Esophagus (tissue), 2 donors: Measurements from ENCODE around the gene TTC28. TPM values are rescaled to one million over a fixed set of nuclear protein-coding genes. Genes with fewer than 3 reads are reported as not detected.

Source experiments
- H3K27ac ChIP-seq, 2 donors: one replicate each; pipeline ENCODE4 v1.5.1; 2013; ENCODE audit warnings: low read depth in 2 of 2, mild to moderate bottlenecking in 2 of 2, inconsistent platforms in 1 of 2, low read length in 1 of 2, moderate library complexity in 1 of 2
- H3K27me3 ChIP-seq, 2 donors: one replicate each; pipeline ENCODE4 v1.6.1; 2013; ENCODE audit warnings: low read length in 2 of 2, control low read depth in 1 of 2, mild to moderate bottlenecking in 1 of 2; ENCODE audit not compliant: insufficient read depth in 2 of 2, control insufficient read depth in 1 of 2
- H3K36me3 ChIP-seq, 2 donors: one replicate each; pipeline ENCODE4 v1.6.1; 2013; ENCODE audit warnings: low read length in 1 of 2; ENCODE audit not compliant: control insufficient read depth in 2 of 2, insufficient read depth in 2 of 2
- H3K4me1 ChIP-seq, 2 donors: one replicate each; pipeline ENCODE4 v1.6.1; 2013; ENCODE audit warnings: low read length in 1 of 2; ENCODE audit not compliant: control insufficient read depth in 2 of 2, insufficient read depth in 2 of 2
- H3K4me3 ChIP-seq, 2 donors: one replicate each; pipeline ENCODE4 v1.5.1; 2013; ENCODE audit warnings: low read length in 2 of 2, mild to moderate bottlenecking in 2 of 2, low read depth in 1 of 2, moderate library complexity in 1 of 2
- H3K9me3 ChIP-seq, 2 donors: one replicate each; pipeline ENCODE4 v1.6.1; 2013; ENCODE audit warnings: mild to moderate bottlenecking in 2 of 2, low read depth in 1 of 2, low read length in 1 of 2, moderate library complexity in 1 of 2; ENCODE audit not compliant: control insufficient read depth in 2 of 2, insufficient read depth in 1 of 2
- WGBS, 2 donors: extraction: QIAGEN DNeasy Blood & Tissue Kit; methylation state at CpG; one replicate each; pipeline ENCODE4 v1.1.7; 2013; 5-methylcytosine and 5-hydroxymethylcytosine counted together
- polyA plus RNA-seq, 2 donors: library from polyadenylated mRNA; stranded (reverse); fragments of 200-250 nt; gene quantifications; one replicate each; pipeline ENCODE4 v1.2.3, GENCODE V29; 2013
- donor health status: healthy with polysubstance abuse.
- donor health status: Bipolar disorder and iron deficiency.

Gene TTC28
- polyA plus RNA-seq, 2 donors: 1.4 to 2.6 TPM

DNA sequence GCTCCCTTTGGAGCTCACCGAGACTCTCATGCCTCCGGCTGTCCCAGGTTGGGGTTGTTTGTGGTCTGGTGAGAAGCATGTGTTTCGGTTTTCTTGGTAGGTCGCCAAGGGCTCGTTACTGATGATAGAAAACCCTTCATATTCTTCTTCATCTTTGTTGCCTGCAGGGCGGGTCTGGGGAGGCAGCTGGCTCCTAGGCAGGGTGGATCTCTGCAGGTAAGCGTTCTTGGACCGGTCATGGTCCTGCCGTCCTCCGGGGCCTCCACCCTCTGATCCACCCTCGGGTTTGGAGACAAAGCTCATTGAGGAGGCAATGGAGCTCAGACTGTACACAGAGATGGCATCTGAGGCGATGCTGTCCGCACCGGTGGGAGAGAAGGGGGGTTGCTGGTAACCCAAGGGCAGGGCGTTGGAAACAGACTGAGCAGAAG, 696.3 kb downstream of the TTC28 start:
- Histone ChIP-seq H3K9me3 (no peaks in the 10 kb centered on the region), H3K36me3 (peaks cover 0 to 15% of the 10 kb centered on the region in 2 donors), H3K27me3 (no peaks in the 10 kb centered on the region), H3K27ac (no peak overlapping the region), H3K4me1 (no peaks in the 10 kb centered on the region), H3K4me3 (no peak overlapping the region)
- WGBS, 2 donors: 88 to 90% methylated on average over 15 of the region's 15 CpGs

DNA sequence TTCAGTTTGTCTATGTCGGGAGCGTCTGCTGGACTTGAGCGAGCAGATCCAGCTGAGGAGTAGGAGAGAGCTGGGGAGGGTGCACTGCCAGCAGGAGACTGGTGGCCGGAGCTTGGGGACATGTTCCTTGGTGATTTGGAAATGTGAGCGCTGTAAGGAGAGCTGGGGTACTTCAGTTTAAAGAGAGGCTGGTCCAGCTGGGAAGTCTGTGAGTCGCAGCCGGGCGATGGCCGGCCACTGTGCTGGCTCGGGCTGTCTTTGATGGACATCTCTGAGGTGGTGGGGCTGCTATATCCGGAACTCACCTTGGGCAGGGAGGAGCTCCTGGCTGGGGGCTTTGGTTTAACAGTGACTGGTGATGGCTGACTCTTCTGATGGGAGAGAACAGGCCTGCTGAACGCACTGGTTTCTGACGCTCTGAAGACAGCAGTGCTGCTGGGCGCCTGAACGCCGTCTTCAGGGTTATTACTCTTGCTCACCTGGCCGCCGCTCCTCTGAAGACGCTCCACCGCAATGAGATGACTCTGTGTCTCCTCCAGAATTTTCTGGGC, 696.9 kb downstream of the TTC28 start:
- H3K4me1 ChIP-seq: no peaks in the 10 kb centered on the region
- 95 to 96% methylated on average over 20 of the region's 20 CpGs for WGBS, 2 donors
- H3K36me3 ChIP-seq: peaks cover 0 to 15% of the 10 kb centered on the region in 2 donors
- no peak overlapping the region for H3K4me3 ChIP-seq
- no peaks in the 10 kb centered on the region for H3K9me3 ChIP-seq
- H3K27ac ChIP-seq: no peak overlapping the region
- no peaks in the 10 kb centered on the region for H3K27me3 ChIP-seq

DNA sequence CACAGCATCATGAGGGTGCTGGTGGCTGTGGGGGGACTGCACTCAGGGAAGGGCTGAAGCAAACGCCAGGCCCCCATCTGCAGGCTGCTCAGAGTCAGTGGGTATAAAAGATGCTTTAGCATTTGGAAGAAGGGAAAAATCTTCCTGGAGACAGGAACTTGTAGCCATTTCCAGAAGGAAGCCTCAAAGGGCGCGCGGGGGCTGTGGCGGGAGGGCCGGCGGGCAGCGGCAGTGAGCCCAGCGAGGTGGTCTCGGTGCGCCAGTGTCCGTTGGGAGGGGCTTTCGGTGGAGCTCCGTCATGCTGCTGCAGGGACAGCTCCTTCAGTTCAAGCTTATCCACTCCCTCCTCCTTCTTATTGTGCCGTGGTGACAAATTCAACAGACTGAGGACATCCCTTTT, 697.5 kb downstream of the TTC28 start:
- WGBS, 2 donors: 96% methylated on average over 15 of the region's 15 CpGs
- H3K4me1 ChIP-seq: no peaks in the 10 kb centered on the region

DNA sequence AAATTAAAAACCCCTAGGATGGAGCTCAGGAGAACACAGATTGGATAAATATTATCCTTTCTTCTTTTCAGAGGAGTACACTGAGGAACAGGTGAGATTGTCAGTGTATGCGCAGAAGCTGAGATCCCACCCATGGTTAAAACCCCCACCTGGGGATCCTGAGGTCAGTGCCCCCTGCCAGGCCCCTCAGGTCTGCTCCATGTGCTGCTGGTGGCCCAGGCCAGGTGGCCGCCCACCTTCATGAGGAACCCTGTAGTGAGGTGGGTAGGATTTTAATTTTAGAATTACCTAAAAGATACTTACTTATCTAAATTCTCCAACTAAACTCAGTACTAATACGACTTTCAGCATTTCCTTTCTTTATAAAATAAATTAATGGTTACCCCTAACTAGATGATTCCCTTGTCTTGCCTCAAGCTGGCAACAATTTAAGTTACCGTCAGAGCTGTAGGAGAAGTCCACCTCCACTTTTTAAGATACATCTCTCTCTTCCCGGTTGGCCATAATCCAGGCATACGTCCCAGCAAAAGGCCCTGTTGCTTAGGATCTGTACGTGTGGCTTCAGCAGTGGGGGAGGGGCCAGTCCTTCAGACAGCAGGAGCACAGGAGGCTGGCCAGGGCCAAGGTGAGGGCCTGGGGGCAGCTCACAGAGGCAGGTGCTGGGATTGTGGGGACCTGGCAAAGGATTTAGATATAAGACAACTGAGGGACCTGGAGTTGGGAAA, 699.1 kb downstream of the TTC28 start:
- Histone ChIP-seq H3K9me3 (no peaks in the 10 kb centered on the region), H3K27ac (no peak overlapping the region), H3K4me3 (no peak overlapping the region), H3K36me3 (peaks cover 0 to 13% of the 10 kb centered on the region in 2 donors), H3K27me3 (no peaks in the 10 kb centered on the region), H3K4me1 (no peaks in the 10 kb centered on the region)
- WGBS, 2 donors: 87 to 89% methylated on average over 7 of the region's 7 CpGs

More for the DNA sequence above, 697.5 kb downstream of the TTC28 start:
- no peaks in the 10 kb centered on the region for H3K27me3 ChIP-seq
- no peak overlapping the region for H3K4me3 ChIP-seq
- no peak overlapping the region for H3K27ac ChIP-seq
- H3K9me3 ChIP-seq: no peaks in the 10 kb centered on the region
- H3K36me3 ChIP-seq: peaks cover 0 to 15% of the 10 kb centered on the region in 2 donors

DNA sequence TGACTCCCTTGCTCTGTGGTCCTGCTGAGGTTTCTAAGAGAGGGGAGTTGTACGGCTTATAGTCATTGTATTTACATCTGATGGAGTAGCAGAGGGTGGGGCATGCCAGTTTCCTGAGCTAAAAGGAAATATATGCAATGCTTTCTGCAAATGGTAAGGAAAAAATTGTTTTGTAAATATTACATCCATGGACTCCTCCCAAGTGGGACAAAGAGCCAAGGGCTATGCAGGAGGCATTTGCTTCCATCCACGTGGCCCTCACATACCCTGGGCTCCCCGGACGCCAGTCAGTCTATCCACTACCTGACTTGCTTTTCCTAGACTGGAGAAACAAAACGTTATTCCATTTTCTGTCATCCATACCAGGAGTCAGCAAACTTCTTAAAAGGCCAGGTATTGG, 700.8 kb downstream of the TTC28 start:
- Histone ChIP-seq H3K36me3 (peaks cover 0 to 11% of the 10 kb centered on the region in 2 donors), H3K4me3 (no peak overlapping the region), H3K27ac (no peak overlapping the region), H3K4me1 (no peaks in the 10 kb centered on the region), H3K27me3 (no peaks in the 10 kb centered on the region), H3K9me3 (no peaks in the 10 kb centered on the region)
- WGBS, 2 donors: 79 to 83% methylated on average over 5 of the region's 5 CpGs

DNA sequence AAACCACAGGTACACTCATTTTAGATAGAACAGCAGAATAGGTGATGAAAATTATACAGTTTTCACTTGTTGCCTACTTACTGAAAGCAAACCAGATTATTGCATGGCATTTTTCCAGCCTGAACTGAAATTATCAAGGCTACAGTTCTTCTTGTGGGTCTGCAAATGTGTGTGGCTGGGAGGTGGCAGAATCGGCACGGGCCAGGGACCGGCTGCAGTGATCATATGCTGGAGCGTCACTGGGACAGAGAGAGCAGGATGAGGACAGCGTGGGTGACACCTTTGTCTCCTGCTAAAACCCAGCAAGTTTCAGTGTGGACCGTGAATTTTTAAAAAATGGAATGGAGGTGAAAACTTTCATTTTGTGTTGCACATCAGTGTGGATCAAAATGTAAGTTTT, 701.3 kb downstream of the TTC28 start:
- H3K9me3 ChIP-seq: no peaks in the 10 kb centered on the region

DNA sequence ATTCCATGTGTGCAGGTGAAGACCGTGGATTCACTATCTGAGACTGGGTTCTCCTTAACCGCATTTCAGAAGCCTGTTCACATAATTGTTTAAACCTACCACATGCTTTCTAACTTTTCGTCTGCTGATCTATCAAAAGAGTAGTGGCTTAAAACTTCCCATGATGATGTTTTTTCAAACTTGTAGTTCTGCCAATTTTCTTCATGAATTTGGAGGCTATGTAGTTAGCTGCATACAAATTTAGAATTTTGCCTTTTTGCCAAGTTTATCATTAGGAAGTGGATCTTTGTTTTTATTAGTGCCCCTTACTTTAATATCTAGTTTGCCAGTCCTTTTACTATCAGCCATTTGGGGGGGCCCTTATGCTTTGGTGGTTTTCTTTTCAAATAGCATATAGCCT, 703.1 kb downstream of the TTC28 start:
- Histone ChIP-seq H3K4me3 (no peak overlapping the region), H3K27ac (no peak overlapping the region), H3K36me3 (no peaks in the 10 kb centered on the region), H3K27me3 (no peaks in the 10 kb centered on the region), H3K9me3 (no peaks in the 10 kb centered on the region), H3K4me1 (no peaks in the 10 kb centered on the region)
- 68 to 73% methylated on average over 3 of the region's 3 CpGs for WGBS, 2 donors

More for the DNA sequence above, 701.3 kb downstream of the TTC28 start:
- Histone ChIP-seq H3K4me1 (no peaks in the 10 kb centered on the region), H3K36me3 (peaks cover 0 to 8% of the 10 kb centered on the region in 2 donors), H3K27me3 (no peaks in the 10 kb centered on the region), H3K4me3 (no peak overlapping the region), H3K27ac (no peak overlapping the region)
- WGBS, 2 donors: 91 to 92% methylated on average over 6 of the region's 6 CpGs

DNA sequence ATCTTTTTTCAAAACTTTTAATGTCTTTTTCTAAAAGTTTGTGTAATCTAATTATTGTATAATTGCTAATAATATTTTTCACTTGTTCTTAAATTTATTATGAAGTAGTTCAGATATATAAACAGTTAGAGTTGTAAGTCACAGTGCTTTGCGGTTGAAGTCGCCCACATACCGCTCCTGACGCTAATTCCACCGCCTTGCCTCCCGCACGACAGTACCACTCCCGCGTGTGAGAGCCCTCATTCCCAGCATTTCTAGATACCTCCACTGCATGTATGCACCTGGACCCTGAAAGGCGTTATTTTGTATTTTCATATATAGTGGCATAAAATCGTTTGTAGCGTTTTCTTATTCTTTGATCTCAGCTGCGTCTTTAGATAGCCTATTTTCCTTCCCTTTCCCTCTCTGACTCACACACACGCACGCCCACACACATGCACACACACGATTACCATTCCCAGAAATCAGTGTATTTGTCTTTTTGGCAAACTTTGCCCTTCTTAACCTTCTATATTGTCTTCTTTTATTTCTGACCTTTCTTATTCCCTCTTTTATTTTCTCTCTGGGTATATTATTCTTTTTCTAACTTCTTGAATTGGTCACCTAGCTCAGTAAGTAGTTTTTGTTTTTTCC, 704.1 kb downstream of the TTC28 start:
- H3K27me3 ChIP-seq: no peaks in the 10 kb centered on the region
- no peaks in the 10 kb centered on the region for H3K9me3 ChIP-seq
- 75 to 86% methylated on average over 16 of the region's 16 CpGs for WGBS, 2 donors
- no peaks in the 10 kb centered on the region for H3K36me3 ChIP-seq
- no peaks in the 10 kb centered on the region for H3K4me1 ChIP-seq
- no peak overlapping the region for H3K27ac ChIP-seq
- no peak overlapping the region for H3K4me3 ChIP-seq

DNA sequence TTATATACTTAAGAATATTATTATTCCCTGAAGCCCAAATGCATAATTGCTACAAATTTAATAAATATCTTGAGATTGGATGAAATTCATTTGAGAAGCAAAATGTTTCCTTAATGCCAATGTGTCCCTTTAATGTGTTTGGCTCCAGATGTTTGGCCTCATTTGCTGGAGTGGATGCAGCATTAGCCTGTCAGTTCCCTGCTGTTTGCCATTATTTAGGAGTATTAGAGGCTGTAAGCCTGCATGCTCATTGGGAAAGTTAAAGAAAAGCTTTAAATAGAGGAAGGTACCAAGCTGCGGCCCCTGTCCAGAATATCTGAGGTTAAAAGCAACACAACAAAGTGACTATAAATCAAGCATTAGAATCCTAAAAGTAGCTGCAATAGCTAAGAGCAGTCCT, 705.8 kb downstream of the TTC28 start:
- Histone ChIP-seq H3K4me3 (no peak overlapping the region), H3K9me3 (no peaks in the 10 kb centered on the region), H3K4me1 (no peaks in the 10 kb centered on the region), H3K27me3 (no peaks in the 10 kb centered on the region), H3K36me3 (no peaks in the 10 kb centered on the region), H3K27ac (no peak overlapping the region)
- 74 to 75% methylated on average over 1 of the region's 1 CpG for WGBS, 2 donors
